ENCODE data around the gene FBF1.

Gene FBF1

DNA sequence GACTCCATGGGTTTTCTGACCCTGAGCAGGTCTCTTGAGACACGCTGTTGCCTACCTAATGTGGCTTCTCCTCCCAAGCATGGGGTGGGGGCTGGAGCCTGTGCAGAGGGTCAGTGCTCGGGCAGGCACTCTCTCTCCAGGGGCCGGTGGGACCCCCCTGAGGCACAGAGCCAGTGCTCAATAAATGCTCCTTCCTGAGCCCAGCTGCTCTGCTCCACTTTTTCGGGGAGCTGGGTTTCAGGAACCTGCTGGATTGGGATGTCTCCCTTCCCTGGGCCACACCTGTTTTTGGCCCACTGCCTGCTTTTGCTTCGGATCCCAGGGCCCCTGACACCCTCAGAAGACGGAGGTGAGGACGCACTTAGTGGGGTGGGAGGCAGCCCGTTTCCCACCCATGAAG, 42.8 kb downstream of the FBF1 start:
- no peak for DNase-seq (ENCODE audit: low spot score)
- TF ChIP-seq, protein P1, sequence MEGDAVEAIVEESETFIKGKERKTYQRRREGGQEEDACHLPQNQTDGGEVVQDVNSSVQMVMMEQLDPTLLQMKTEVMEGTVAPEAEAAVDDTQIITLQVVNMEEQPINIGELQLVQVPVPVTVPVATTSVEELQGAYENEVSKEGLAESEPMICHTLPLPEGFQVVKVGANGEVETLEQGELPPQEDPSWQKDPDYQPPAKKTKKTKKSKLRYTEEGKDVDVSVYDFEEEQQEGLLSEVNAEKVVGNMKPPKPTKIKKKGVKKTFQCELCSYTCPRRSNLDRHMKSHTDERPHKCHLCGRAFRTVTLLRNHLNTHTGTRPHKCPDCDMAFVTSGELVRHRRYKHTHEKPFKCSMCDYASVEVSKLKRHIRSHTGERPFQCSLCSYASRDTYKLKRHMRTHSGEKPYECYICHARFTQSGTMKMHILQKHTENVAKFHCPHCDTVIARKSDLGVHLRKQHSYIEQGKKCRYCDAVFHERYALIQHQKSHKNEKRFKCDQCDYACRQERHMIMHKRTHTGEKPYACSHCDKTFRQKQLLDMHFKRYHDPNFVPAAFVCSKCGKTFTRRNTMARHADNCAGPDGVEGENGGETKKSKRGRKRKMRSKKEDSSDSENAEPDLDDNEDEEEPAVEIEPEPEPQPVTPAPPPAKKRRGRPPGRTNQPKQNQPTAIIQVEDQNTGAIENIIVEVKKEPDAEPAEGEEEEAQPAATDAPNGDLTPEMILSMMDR (IDR thresholded peaks at IDR 0.05; ENCODE audit: borderline replicate concordance, control extremely low read depth, extremely low read depth, insufficient read depth, missing control alignments), result no peak
- in situ Hi-C loops (cut with MboI; ENCODE audit: low sequenced_read_pairs, unreplicated experiment), result no loop called here

DNA sequence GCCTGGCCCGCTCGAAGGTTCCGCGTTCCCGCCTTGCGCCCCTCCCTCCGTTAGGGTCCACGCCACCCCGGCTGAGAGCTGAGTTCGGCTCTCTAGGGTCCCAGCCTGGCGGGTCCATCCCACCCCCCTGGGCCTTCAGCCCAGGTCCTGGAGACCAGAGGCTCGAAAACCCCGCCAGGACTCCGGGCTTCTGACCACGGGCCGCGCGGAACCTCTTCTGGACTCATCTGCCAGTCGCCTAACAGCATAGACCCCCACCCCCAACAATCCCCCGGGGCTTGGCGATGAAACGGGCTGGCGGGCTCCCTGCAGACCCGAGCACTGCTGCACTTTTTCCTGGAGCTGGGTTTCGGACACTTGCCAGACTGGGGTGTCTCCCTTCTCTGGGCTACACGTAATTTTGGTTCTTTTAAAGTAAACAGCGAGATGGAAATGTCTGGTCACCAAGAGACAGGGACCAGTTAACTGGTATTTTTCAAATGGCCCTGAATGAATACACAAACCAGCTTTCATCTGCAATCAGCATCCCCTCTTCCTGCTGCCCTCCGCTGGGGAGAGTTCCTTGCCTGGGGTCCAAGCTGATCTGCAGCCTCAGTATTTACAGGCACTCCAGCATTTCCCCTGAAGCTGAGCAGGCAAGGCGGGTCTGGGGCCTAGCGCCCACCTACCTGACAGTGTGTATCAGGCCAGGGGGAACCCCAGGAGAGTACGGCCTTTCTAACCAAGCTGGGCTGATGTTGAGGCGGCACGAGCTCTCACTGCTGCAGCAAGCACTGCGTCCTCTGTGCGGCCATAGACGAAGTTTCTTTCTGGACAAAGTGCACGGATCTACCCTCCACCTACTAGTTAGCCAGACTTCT, 43.5 kb downstream of the FBF1 start:
- in situ Hi-C loops (cut with MboI; ENCODE audit: low sequenced_read_pairs, unreplicated experiment), result no loop called here
- TF ChIP-seq, protein P1 (IDR thresholded peaks at IDR 0.05; ENCODE audit: borderline replicate concordance, control extremely low read depth, extremely low read depth, insufficient read depth, missing control alignments), result no peak
- no peak for DNase-seq (ENCODE audit: low spot score)

DNA sequence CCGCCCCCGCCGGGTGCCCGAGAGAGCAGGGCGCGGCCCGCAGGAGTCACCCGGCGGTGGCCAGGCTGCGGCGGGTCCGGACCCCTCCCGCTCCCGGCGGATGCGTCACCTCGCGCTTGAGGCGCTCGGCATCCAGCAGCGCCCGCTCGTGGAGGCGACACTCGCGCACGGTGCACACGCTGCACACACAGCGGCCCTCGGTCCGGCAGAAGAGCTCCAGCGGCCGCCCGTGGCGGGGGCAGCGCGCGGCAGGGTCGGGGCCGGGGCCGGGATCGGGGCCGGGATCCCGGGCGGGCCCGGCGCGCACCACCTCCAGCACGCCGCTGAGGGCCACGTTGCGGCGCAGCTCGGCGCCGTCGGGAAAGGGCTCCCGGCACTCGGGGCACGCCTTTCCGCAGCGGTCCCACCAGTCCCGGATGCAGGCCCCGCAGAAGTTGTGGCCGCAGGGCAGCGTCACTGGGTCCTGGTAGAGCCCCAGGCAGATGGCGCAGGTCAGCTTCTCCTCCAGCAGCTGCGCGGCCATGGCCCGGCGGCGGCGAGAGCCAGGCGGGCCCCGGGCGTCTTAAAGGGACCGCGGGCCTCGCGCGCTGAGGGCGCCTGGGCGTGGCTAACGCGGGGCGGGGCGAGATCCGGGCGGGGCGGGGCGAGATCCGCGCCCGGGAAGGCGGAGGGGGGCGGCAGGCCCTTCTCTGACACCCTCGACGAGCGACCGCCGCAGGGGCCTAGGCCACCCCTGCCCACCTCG, 44.3 kb downstream of the FBF1 start, which contains the start of gene TRIM65:
Gene TRIM65, minus strand, starts transcription at position 537 of the 745 bp plus-strand sequence. Its CDS starts 14 bp downstream, at position 523.
- TF ChIP-seq, protein P1 (IDR thresholded peaks at IDR 0.05; ENCODE audit: borderline replicate concordance, control extremely low read depth, extremely low read depth, insufficient read depth, missing control alignments), result peak; percentile 71
- in situ Hi-C loops (cut with MboI; ENCODE audit: low sequenced_read_pairs, unreplicated experiment), result no loop called here
- peak; percentile 94 for DNase-seq (ENCODE audit: low spot score)

DNA sequence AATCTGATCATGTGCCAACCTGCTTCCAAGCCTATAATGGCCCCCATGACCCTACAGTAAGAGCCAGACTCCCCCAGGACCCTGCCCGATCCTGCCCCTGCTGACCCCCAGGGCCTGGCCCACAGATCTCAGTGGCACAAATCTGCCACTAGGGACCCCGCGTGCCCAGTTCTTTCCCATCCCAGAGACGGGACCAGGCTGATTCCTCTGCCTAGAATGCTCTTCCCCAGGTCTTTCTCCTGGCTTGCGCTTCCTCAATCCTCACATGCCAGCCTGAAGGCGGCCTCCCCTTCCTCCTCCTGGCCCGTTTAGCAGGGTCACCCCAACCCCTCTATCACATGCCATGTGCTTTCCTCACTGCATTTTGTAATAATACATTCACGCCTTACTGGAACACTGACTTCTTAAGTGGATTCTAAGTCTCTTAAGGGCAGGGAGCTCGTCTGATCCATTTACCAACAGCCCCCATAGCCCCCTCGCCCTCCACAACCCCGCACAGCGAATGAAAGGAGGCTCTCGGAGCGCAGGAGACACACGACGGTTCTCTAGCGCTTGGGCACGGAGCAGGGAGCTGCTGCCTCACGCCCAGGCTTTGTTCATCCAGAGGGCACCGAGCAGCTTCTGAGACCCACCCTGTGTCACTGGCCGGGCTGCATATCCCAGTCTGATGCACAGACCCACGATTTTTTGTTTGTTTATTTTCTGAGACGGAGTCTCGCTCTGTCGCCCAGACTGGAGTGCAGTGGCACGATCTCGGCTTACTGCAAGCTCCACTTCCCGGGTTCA, 45.3 kb downstream of the FBF1 start:
- no peak for DNase-seq (ENCODE audit: low spot score)
- TF ChIP-seq, protein P1 (IDR thresholded peaks at IDR 0.05; ENCODE audit: borderline replicate concordance, control extremely low read depth, extremely low read depth, insufficient read depth, missing control alignments), result no peak
- in situ Hi-C loops (cut with MboI; ENCODE audit: low sequenced_read_pairs, unreplicated experiment), result no loop called here

DNA sequence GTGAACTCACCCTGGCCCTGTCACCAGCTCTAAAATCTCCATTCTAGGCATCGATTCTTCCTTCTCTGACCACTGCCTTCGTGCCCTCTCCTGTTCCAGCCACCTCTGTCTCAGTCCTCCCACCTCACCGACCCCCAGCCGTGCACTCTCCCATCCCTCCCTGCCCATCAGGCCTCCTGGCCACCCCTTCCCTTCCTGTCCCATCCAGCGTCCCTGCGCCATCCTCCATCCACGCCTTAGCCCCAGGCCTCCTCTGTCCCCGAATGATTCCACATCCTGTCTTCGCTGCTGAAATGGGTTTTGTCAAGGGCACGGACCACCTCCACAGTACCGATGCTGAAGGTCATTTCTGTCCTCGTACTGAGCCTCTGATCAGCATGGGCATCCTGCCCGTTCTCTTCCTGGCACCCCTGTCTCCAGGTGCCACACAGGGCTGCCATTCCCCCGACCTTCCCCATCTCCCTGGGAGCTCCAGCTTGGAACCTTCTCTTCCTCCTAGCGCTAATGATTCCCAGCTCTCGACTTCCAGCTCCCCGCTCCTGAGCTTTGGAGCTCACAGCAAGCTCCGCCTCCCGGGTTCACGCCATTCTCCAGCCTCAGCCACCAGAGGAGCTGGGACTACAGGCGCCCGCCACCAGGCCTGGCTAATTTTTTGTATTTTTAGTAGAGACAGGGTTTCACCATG, 46.7 kb downstream of the FBF1 start:
- DNase-seq (ENCODE audit: low spot score), result no peak
- in situ Hi-C loops (cut with MboI; ENCODE audit: low sequenced_read_pairs, unreplicated experiment), result no loop called here
- TF ChIP-seq, protein P1 (IDR thresholded peaks at IDR 0.05; ENCODE audit: borderline replicate concordance, control extremely low read depth, extremely low read depth, insufficient read depth, missing control alignments), result no peak

Data from GM13976 (cell line).